PC-9 (cell line): Measurements from ENCODE around the gene FAM221A.

Source experiments
- CTCF ChIP-seq: fragments of 200-600 bp; sonication (generic); conservative IDR thresholded peaks from 2 replicates; pipeline ENCODE4 v1.6.1; 2017; ENCODE audit warnings: mixed run types, antibody characterized with exemption, mild to moderate bottlenecking, moderate library complexity
- EZH2 ChIP-seq: fragments of 200-600 bp; sonication (generic); IDR thresholded peaks from 2 replicates; pipeline ENCODE4 v1.8.0; 2017; ENCODE audit warnings: antibody characterized with exemption, low read depth

DNA sequence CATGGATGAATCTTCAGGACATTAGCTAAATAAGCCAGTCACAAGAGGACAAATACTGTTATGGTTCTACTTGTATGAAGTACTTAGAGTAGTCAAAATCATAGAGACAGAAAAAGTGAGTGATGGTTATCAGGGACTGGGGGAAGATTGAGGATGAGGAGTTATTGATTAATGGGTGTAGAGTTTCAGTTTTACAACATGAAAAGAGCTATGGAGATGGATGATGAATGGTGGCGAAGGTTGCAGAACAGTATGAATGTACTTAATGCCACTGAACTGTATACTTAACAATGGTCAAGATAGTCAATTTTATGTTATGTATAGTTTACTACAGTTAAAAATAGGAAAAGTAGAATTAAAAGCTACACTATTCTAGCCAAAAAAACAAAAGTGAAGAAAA is 37.8 kb downstream of the FAM221A start:
- TF ChIP-seq CTCF (no peak), EZH2 (no peak)
